ENCODE measurements around the gene LMO2.

Gene LMO2

GRCh38 chr11:33874910-33875490 lies 16.9 kb downstream of the LMO2 start (continued):
- no peak for TF ChIP-seq CSRNP3 (CRISPR knock-in tag; IDR thresholded peaks at IDR 0.05)
- TF ChIP-seq ZC3H10 (CRISPR knock-in tag; IDR thresholded peaks at IDR 0.05): no peak
- no peak for TF ChIP-seq CREB5 (CRISPR knock-in tag; IDR thresholded peaks at IDR 0.05; ENCODE audit: low read depth)
- no peak for TF ChIP-seq BACH2 (CRISPR knock-in tag; IDR thresholded peaks at IDR 0.05; ENCODE audit: borderline replicate concordance)
- TF ChIP-seq, protein P1, sequence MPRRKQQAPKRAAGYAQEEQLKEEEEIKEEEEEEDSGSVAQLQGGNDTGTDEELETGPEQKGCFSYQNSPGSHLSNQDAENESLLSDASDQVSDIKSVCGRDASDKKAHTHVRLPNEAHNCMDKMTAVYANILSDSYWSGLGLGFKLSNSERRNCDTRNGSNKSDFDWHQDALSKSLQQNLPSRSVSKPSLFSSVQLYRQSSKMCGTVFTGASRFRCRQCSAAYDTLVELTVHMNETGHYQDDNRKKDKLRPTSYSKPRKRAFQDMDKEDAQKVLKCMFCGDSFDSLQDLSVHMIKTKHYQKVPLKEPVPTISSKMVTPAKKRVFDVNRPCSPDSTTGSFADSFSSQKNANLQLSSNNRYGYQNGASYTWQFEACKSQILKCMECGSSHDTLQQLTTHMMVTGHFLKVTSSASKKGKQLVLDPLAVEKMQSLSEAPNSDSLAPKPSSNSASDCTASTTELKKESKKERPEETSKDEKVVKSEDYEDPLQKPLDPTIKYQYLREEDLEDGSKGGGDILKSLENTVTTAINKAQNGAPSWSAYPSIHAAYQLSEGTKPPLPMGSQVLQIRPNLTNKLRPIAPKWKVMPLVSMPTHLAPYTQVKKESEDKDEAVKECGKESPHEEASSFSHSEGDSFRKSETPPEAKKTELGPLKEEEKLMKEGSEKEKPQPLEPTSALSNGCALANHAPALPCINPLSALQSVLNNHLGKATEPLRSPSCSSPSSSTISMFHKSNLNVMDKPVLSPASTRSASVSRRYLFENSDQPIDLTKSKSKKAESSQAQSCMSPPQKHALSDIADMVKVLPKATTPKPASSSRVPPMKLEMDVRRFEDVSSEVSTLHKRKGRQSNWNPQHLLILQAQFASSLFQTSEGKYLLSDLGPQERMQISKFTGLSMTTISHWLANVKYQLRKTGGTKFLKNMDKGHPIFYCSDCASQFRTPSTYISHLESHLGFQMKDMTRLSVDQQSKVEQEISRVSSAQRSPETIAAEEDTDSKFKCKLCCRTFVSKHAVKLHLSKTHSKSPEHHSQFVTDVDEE (CRISPR knock-in tag; IDR thresholded peaks at IDR 0.05): no peak
- TF ChIP-seq ZFP30 (CRISPR knock-in tag; IDR thresholded peaks at IDR 0.05): no peak
- no peak for TF ChIP-seq ISL1 (CRISPR knock-in tag; IDR thresholded peaks at IDR 0.05)
- TF ChIP-seq ZFP3 (CRISPR knock-in tag; IDR thresholded peaks at IDR 0.05): no peak

- no peak for TF ChIP-seq TOX (CRISPR knock-in tag; IDR thresholded peaks at IDR 0.05; ENCODE audit: borderline replicate concordance)
- TF ChIP-seq, protein P2, sequence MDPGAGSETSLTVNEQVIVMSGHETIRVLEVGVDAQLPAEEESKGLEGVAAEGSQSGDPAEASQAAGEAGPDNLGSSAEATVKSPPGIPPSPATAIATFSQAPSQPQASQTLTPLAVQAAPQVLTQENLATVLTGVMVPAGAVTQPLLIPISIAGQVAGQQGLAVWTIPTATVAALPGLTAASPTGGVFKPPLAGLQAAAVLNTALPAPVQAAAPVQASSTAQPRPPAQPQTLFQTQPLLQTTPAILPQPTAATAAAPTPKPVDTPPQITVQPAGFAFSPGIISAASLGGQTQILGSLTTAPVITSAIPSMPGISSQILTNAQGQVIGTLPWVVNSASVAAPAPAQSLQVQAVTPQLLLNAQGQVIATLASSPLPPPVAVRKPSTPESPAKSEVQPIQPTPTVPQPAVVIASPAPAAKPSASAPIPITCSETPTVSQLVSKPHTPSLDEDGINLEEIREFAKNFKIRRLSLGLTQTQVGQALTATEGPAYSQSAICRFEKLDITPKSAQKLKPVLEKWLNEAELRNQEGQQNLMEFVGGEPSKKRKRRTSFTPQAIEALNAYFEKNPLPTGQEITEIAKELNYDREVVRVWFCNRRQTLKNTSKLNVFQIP (CRISPR knock-in tag; IDR thresholded peaks at IDR 0.05; ENCODE audit: borderline replicate concordance, low read depth): no peak
- no peak for TF ChIP-seq GLIS3 (CRISPR knock-in tag; IDR thresholded peaks at IDR 0.05)
- ATAC-seq: no peak
Measured at GRCh38 chr11:33874433-33874832, 17.4 kb downstream of the LMO2 start.

- peak; percentile 61 for ATAC-seq
- no peak for TF ChIP-seq CSDC2 (CRISPR knock-in tag; IDR thresholded peaks at IDR 0.05)
- TF ChIP-seq TOX (CRISPR knock-in tag; IDR thresholded peaks at IDR 0.05; ENCODE audit: borderline replicate concordance): no peak
- TF ChIP-seq OSR1 (CRISPR knock-in tag; IDR thresholded peaks at IDR 0.05): no peak
- no peak for TF ChIP-seq CREB5 (CRISPR knock-in tag; IDR thresholded peaks at IDR 0.05; ENCODE audit: low read depth)
- no peak for TF ChIP-seq ZFP3 (CRISPR knock-in tag; IDR thresholded peaks at IDR 0.05)
- no peak for TF ChIP-seq GLIS3 (CRISPR knock-in tag; IDR thresholded peaks at IDR 0.05)
- no peak for TF ChIP-seq BACH2 (CRISPR knock-in tag; IDR thresholded peaks at IDR 0.05; ENCODE audit: borderline replicate concordance)
- TF ChIP-seq ISL1 (CRISPR knock-in tag; IDR thresholded peaks at IDR 0.05): no peak
- TF ChIP-seq ZNF8 (CRISPR knock-in tag; IDR thresholded peaks at IDR 0.05): no peak
- TF ChIP-seq CSRNP3 (CRISPR knock-in tag; IDR thresholded peaks at IDR 0.05): no peak
- no peak for TF ChIP-seq TCF4 (CRISPR knock-in tag; IDR thresholded peaks at IDR 0.05; ENCODE audit: borderline replicate concordance)
- TF ChIP-seq, protein P2 (CRISPR knock-in tag; IDR thresholded peaks at IDR 0.05; ENCODE audit: borderline replicate concordance, low read depth): no peak
- TF ChIP-seq ZNF70 (CRISPR knock-in tag; IDR thresholded peaks at IDR 0.05): no peak
- no peak for TF ChIP-seq RARB (CRISPR knock-in tag; IDR thresholded peaks at IDR 0.05)
- no peak for TF ChIP-seq PATZ1 (CRISPR knock-in tag; IDR thresholded peaks at IDR 0.05; ENCODE audit: borderline replicate concordance)
Measured at GRCh38 chr11:33869481-33870422, 22.1 kb downstream of the LMO2 start.
